ENCODE data around the gene TPGS2. TPM values are rescaled to one million over a fixed set of nuclear protein-coding genes. Genes with fewer than 3 reads are reported as not detected.

Gene TPGS2
- total RNA-seq, 1 experiment from 2014 or later: 93.3 TPM

DNA sequence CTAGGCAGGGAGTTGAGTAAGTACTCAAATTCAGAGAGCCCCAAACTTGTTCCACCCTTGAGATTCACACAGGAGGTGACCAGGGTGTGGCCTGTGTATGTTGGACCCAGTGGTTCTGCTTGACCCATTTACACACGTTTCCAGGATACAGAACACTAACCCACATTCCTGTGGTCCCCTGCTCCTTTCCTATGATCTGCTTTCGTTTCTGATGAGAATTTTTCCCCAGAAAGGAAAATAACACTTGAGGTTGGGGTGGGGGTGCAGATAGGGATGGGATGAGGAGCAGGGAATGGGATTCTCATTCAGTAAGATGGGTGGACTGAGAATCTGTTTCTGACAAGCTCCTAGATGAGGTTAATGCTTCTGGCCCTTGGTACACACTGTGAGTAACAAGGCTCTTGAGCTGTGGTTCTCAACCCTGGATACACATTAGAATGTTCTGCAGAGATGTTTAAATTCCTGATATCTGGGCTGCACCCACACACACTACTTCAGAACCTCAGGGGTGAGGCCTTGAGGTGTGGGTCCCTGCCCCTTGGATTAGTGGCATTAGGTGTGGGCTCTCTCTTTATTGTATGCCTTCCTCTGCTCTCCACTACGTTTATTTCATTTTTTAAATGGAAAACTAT is 58.4 kb downstream of the TPGS2 start (continued):
- no peak for TF ChIP-seq REST (IDR thresholded peaks at IDR 0.05; ENCODE audit: low read depth)

- Histone ChIP-seq H3K27me3 (ENCODE audit: insufficient read depth, low read length) (no peaks in the 10 kb centered on the region), H4K20me1 (ENCODE audit: insufficient read depth) (no peaks in the 10 kb centered on the region), H3K27ac (ENCODE audit: low read depth, low read length) (no peak overlapping the region), H3K4me3 (replicated peaks in 1 of 2; ENCODE audit: low read depth in 1 of 2, low read length in 2 of 2) (no peak overlapping the region), H3K9ac (ENCODE audit: low read length) (no peak overlapping the region), H2AFZ (ENCODE audit: low read depth, low read length, poor library complexity, severe bottlenecking) (no peak overlapping the region), H3K79me2 (ENCODE audit: insufficient read depth, low read length) (no peaks in the 10 kb centered on the region), H3K9me3 (ENCODE audit: control insufficient read depth in 1 of 2, insufficient read depth in 1 of 2, low read depth in 1 of 2, low read length in 2 of 2) (no peaks in the 10 kb centered on the region), H3K9me2 (ENCODE audit: insufficient read depth) (no peaks in the 10 kb centered on the region), H3K36me3 (ENCODE audit: control insufficient read depth in 1 of 2, insufficient read depth in 2 of 2, low read length in 2 of 2) (no peaks in the 10 kb centered on the region), H3K4me2 (ENCODE audit: low read length) (no peak overlapping the region), H3K4me1 (ENCODE audit: control insufficient read depth in 1 of 2, insufficient read depth in 2 of 2, low read length in 2 of 2) (no peaks in the 10 kb centered on the region)
- ATAC-seq: peak; percentile 86
- ChIA-PET POLR2A (no interaction called here), RAD21 (ENCODE audit: low non-redundant PET in 1 of 2, low total read pairs in 2 of 2, uncharacterized antibody in 2 of 2, unreplicated experiment in 2 of 2) (no interaction called here), CTCF (no interaction called here)
- peak; percentile 13 for DNase-seq (ENCODE audit: low read depth, low spot score)
- intact Hi-C loops (cut with micrococcal nuclease): loop anchor here (1.0 kb wide), 1 partner anchor 40 kb away; no protein-coding TSS in a partner anchor
- TF ChIP-seq REST (IDR thresholded peaks at IDR 0.05; ENCODE audit: low read depth) (no peak), RAD21 (IDR thresholded peaks at IDR 0.05; ENCODE audit: low read depth) (peak; percentile 36; the same call in 1 of the 2 replicates), ATF3 (IDR thresholded peaks at IDR 0.05) (no peak), FOSL1 (IDR thresholded peaks at IDR 0.05; ENCODE audit: low read depth) (no peak)
- TF ChIP-seq, protein P1, sequence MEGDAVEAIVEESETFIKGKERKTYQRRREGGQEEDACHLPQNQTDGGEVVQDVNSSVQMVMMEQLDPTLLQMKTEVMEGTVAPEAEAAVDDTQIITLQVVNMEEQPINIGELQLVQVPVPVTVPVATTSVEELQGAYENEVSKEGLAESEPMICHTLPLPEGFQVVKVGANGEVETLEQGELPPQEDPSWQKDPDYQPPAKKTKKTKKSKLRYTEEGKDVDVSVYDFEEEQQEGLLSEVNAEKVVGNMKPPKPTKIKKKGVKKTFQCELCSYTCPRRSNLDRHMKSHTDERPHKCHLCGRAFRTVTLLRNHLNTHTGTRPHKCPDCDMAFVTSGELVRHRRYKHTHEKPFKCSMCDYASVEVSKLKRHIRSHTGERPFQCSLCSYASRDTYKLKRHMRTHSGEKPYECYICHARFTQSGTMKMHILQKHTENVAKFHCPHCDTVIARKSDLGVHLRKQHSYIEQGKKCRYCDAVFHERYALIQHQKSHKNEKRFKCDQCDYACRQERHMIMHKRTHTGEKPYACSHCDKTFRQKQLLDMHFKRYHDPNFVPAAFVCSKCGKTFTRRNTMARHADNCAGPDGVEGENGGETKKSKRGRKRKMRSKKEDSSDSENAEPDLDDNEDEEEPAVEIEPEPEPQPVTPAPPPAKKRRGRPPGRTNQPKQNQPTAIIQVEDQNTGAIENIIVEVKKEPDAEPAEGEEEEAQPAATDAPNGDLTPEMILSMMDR (IDR thresholded peaks at IDR 0.05 in 2 of 3, conservative IDR thresholded peaks at IDR 0.05 in 1 of 3; ENCODE audit: borderline replicate concordance in 1 of 3, insufficient read depth in 1 of 3, low read depth in 2 of 3, low read length in 2 of 3): peak; percentile 21 to 78 (median 76); a peak in 4 of 6 replicates
- BruUV-seq (replicated peaks): no TSS peak
Observed at GRCh38 chr18:36769611-36770314, 59.0 kb downstream of the TPGS2 start.

Data from HCT116 (cell line).